K562 (cell line): ENCODE results near the gene THADA. TPM values are rescaled to one million over a fixed set of nuclear protein-coding genes. Genes with fewer than 3 reads are reported as not detected.

Experiments used
- CHD2 ChIP-seq: IDR thresholded peaks from 2 replicates; pipeline ENCODE4 v1.6.1; 2011; ENCODE audit warnings: low read depth, low read length
- GATAD2A ChIP-seq: fragments of 450-650 bp; IDR thresholded peaks from 2 replicates; pipeline ENCODE4 v1.6.1; 2017
- HMG20B ChIP-seq: fragments of 250-450 bp; sonication (Bioruptor Pico); IDR thresholded peaks from 2 replicates; pipeline ENCODE4 v1.5.0; 2021; ENCODE audit warnings: mild to moderate bottlenecking
- KDM4B ChIP-seq, 2 experiments: fragments of 450-650 bp in 1 of 2; sonication (generic) in 1 of 2; IDR thresholded peaks; 2 replicates each; pipeline ENCODE4 v1.6.1; 2016 to 2017; ENCODE audit warnings: borderline replicate concordance in 2 of 2, antibody characterized with exemption in 1 of 2, low read depth in 1 of 2, mild to moderate bottlenecking in 1 of 2
- KLF16 ChIP-seq: IDR thresholded peaks from 2 replicates; pipeline ENCODE4 v1.6.1; 2016; ENCODE audit warnings: antibody characterized with exemption
- NFRKB ChIP-seq: fragments of 450-650 bp; IDR thresholded peaks from 2 replicates; pipeline ENCODE4 v1.6.1; 2016; ENCODE audit warnings: low read depth
- NR2C1 ChIP-seq, 2 experiments: fragments of 450-650 bp; IDR thresholded peaks; 2 replicates each; pipeline ENCODE4 v1.6.1; 2017; ENCODE audit warnings: mild to moderate bottlenecking in 2 of 2, antibody characterized with exemption in 1 of 2, inconsistent platforms in 1 of 2, missing compliant biosample characterization in 1 of 2, missing genetic modification characterization in 1 of 2
- REST ChIP-seq, 2 experiments: fragments of 450-650 bp; formaldehyde crosslinking in 1 of 2; IDR thresholded peaks; 2 replicates each; pipeline versions ENCODE4 v1.4.0 to v1.6.1; 2014 to 2020; ENCODE audit warnings: mild to moderate bottlenecking in 2 of 2, borderline replicate concordance in 1 of 2, low read depth in 1 of 2
- TRIM24 ChIP-seq, 2 experiments: fragments of 450-650 bp; IDR thresholded peaks; 2 replicates each; pipeline ENCODE4 v1.6.1; 2016
- ZBTB49 ChIP-seq: sonication (generic); formaldehyde crosslinking; IDR thresholded peaks from 2 replicates; pipeline ENCODE4 v1.8.0; 2022; ENCODE audit warnings: missing genetic modification reagents, mild to moderate bottlenecking, borderline replicate concordance
- ZKSCAN8 ChIP-seq: fragments of 200-800 bp; sonication (Bioruptor generic); IDR thresholded peaks from 2 replicates; pipeline ENCODE4 v1.6.1; 2016; ENCODE audit warnings: missing genetic modification characterization, missing compliant biosample characterization
- ZNF561 ChIP-seq: fragments of 450-650 bp; formaldehyde crosslinking; conservative IDR thresholded peaks from 2 replicates; pipeline ENCODE4 v1.4.0; 2020; ENCODE audit warnings: mild to moderate bottlenecking, moderate library complexity
- polyA plus RNA-seq, 8 experiments: library from polyadenylated mRNA; depleted of rRNA in 4 of 8; stranded (reverse) in 5 of 8; unstranded in 3 of 8; fragments of >200 nt; fragmentation: Nextera tagmentation in 2 of 8; fragmentation: Illumina TruSeq in 1 of 8; extraction: Ambion mirVana in 2 of 8; extraction: Trizol in 1 of 8; gene quantifications; 2 replicates each; pipeline versions ENCODE4 v1.2.1 to v1.2.3, GENCODE V29; 2011 to 2014; ENCODE audit warnings: inconsistent platforms in 1 of 8, missing spikeins in 1 of 8
- total RNA-seq, 7 experiments: library from RNA; depleted of rRNA in 6 of 7; stranded (reverse); fragments of >200 nt in 6 of 7; fragmentation: Illumina TruSeq in 2 of 7; extraction: Trizol in 2 of 7; gene quantifications; 2 replicates each; pipeline versions ENCODE4 v1.2.1 to v1.2.3, GENCODE V29; 2011 to 2021; ENCODE audit warnings: low replicate concordance in 1 of 7
- TF ChIP-seq, protein P1 (sequence below): fragments of 250-450 bp; sonication (Bioruptor Pico); IDR thresholded peaks from 2 replicates; pipeline ENCODE4 v1.8.0; 2021; ENCODE audit warnings: mild to moderate bottlenecking, moderate library complexity
- TF ChIP-seq, protein P2 (sequence below), 2 experiments: fragments of 250-450 bp in 1 of 2; fragments of 450-650 bp in 1 of 2; sonication (Bioruptor Pico) in 1 of 2; IDR thresholded peaks; 2 replicates each; pipeline versions ENCODE4 v1.6.1 to v1.8.0; 2016 to 2021; ENCODE audit warnings: mild to moderate bottlenecking in 2 of 2, moderate library complexity in 2 of 2, missing compliant biosample characterization in 1 of 2, missing genetic modification characterization in 1 of 2

The THADA gene
- total and polyA plus RNA-seq, 9 of the 15 experiments (the other 6 are each of a cell fraction or from before 2014, with no cell fraction given) = 17.8 to 34.7 (median 31.9) TPM

DNA sequence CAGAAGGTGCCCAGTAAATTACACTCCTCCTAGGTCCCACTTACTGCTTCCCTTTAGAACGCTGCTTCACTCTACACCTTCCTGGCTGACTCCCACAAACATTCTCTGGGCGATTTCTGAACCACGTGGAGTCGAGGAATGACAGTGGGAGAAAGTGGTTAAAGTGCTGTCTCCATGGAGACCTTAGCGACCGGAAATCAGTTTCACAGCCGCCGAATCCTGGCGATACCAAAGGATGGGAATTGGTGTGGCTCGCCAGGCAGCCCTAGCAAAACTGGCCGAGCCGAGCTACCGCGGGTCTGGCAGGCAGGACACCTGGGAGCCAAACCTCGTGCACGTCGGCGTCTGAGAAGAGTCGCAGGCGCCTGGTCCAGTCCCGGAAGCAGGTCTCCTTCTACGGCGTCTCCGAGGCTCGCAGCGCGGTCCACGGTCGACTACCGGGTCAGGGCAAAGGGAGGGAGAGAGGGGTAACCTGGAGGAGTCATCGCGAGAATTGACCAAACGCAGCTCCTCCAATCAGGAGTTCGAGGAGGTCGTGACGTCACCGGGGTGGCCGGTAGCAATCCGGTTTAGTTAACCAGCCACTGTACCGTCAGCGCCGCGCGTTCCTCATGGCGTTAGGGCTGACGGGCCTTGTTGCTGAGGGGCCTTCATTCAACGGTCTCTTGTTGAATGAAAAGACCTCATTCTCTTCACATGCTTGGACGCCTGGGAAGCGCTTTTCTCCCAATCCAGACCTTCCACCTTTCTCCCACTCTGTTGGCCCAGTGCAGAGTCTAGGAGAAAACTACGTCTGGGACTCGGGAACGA lies at the start of gene THADA (continued):
- TF ChIP-seq REST (IDR thresholded peaks at IDR 0.05; ENCODE audit: borderline replicate concordance) = peak; percentile 73
- TF ChIP-seq REST (CRISPR knock-in tag; IDR thresholded peaks at IDR 0.05; ENCODE audit: low read depth) = no peak
- no peak for TF ChIP-seq HMG20B (CRISPR knock-in tag)
- no peak for TF ChIP-seq ZNF561
- TF ChIP-seq, protein P1, sequence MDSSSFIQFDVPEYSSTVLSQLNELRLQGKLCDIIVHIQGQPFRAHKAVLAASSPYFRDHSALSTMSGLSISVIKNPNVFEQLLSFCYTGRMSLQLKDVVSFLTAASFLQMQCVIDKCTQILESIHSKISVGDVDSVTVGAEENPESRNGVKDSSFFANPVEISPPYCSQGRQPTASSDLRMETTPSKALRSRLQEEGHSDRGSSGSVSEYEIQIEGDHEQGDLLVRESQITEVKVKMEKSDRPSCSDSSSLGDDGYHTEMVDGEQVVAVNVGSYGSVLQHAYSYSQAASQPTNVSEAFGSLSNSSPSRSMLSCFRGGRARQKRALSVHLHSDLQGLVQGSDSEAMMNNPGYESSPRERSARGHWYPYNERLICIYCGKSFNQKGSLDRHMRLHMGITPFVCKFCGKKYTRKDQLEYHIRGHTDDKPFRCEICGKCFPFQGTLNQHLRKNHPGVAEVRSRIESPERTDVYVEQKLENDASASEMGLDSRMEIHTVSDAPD (CRISPR knock-in tag) = no peak
- TF ChIP-seq TRIM24 (IDR thresholded peaks at IDR 0.05) = no peak
- 0 out of 2 replicates have a peak, but pooled peaks have one; percentile 49 for TF ChIP-seq ZKSCAN8 (CRISPR knock-in tag)
- TF ChIP-seq, protein P2, sequence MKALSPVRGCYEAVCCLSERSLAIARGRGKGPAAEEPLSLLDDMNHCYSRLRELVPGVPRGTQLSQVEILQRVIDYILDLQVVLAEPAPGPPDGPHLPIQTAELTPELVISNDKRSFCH (CRISPR knock-in tag; IDR thresholded peaks at IDR 0.05) = no peak
- TF ChIP-seq, protein P2 (tag; IDR thresholded peaks at IDR 0.05) = peak; percentile 26; the same call in 1 of the 2 replicates
- TF ChIP-seq KDM4B (IDR thresholded peaks at IDR 0.05; ENCODE audit: borderline replicate concordance in 2 of 2, low read depth in 1 of 2) = peak in 1 of 2 experiments; percentile 49; a peak in 1 of 4 replicates
- TF ChIP-seq NFRKB = peak; percentile 88
- peak; percentile 97 for TF ChIP-seq CHD2
- no peak for TF ChIP-seq ZBTB49 (CRISPR knock-in tag)
- peak; percentile 98 for TF ChIP-seq NR2C1 (IDR thresholded peaks at IDR 0.05)
- peak; percentile 99 for TF ChIP-seq NR2C1 (tag; IDR thresholded peaks at IDR 0.05)
- 0 out of 2 replicates have a peak, but pooled peaks have one; percentile 37 for TF ChIP-seq KLF16
- TF ChIP-seq GATAD2A = no peak
